Hypothalamus (tissue), 51 donors: ENCODE measurements around the gene AQP10.
"Not testable (repeated sequence)": the region's sequence is repeated elsewhere in the genome, so short reads cannot be mapped to it uniquely, and the experiment has no call there.

Source experiments
- DNase-seq, 51 donors: peaks; one replicate each; lab custom pipeline; 2025; lab: John Stamatoyannopoulos, UW

AQP10 gene

DNA sequence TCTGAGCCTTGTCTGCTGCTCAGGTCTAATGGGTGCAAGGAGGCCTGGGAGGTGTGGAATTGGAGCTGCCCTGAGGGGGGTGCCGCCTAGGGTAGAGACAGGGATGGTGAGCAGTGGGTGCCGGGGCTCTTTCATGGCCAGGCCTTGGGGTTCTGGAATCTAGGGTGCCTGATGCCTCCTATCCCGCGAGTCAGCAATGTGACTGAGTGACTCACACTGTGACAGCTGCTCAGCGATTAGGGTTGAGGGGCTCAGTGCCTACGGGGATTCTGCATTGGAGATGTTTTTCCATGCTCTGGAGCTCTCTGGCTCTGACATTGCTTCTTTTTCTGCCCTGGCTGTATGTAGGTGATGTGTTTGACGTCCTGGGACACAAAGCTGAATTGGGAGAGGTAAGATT is 21.2 kb downstream of the AQP10 start:
- DNase-seq, result peak in 1 of 51 donors; percentile 29

DNA sequence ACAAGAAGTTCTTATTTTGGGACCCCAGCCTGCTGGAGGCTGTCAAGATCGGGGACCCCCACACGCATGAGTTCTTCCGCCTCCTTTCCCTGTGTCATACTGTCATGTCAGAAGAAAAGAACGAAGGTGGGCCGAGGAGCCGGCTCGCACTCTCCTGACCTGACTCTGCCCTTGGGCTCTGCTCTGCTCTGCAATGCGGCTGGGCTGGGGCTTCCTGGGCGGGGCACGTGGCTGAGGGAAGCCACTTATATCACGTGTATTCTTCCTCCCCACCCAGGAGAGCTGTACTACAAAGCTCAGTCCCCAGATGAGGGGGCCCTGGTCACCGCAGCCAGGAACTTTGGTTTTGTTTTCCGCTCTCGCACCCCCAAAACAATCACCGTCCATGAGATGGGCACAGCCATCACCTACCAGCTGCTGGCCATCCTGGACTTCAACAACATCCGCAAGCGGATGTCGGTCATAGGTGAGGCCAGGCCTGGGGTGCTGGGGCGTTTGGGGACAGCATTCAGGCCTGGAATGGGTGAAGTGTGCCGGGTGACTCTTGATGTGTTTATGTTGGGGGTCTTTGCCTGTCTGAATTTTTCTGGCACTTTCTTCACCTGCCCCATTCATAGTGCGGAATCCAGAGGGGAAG is 22.1 kb downstream of the AQP10 start:
- no peak for DNase-seq

DNA sequence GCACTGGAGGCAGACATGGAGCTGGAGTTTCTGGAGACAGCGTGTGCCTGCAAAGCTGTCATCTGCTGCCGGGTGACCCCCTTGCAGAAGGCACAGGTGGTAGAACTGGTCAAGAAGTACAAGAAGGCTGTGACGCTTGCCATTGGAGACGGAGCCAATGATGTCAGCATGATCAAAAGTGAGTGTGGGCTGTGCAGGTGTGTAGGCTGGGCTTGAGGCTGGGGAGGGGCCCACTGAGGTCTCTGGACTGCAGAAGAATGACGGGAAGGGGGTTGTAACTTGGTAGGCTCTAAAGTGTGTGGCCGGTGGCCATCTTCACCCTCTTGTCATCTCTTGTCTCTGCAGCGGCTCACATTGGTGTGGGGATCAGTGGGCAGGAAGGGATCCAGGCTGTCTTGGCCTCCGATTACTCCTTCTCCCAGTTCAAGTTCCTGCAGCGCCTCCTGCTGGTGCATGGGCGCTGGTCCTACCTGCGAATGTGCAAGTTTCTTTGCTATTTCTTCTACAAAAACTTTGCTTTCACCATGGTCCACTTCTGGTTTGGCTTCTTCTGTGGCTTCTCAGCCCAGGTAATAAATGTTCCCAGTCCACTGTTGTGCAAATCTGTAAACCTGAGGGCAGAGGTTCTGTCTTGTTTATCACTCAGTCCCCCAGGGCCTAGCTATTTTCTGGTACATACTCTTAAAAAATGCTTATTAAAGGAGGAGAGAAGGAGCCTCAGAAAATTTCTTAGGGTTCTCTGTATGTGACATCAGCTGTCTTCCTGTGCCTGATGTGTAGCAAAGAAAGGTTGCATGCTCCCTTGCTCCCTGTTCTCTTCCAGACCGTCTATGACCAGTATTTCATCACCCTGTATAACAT is 24.3 kb downstream of the AQP10 start:
- DNase-seq, result peak in 2 of 51 donors; percentile 6 to 10

DNA sequence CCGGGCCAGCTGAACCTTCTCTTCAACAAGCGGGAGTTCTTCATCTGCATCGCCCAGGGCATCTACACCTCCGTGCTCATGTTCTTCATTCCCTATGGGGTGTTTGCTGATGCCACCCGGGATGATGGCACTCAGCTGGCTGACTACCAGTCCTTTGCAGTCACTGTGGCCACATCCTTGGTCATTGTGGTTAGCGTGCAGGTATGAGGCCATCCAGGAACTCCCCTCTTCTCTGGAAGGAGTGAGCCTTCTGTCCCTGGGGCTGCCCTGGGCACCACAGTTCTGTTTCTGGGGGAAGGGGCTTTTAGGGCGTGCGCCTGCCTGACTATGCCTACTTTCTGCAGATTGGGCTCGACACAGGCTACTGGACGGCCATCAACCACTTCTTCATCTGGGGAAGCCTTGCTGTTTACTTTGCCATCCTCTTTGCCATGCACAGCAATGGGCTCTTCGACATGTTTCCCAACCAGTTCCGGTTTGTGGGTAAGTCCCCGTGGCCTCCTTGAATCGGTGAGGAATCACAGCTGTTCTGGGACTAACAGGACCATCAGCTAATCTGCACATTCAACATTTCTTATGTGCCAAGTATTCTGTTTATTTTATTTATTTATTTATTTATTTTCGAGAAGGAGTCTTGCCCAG is 25.5 kb downstream of the AQP10 start:
- DNase-seq, result no peak

DNA sequence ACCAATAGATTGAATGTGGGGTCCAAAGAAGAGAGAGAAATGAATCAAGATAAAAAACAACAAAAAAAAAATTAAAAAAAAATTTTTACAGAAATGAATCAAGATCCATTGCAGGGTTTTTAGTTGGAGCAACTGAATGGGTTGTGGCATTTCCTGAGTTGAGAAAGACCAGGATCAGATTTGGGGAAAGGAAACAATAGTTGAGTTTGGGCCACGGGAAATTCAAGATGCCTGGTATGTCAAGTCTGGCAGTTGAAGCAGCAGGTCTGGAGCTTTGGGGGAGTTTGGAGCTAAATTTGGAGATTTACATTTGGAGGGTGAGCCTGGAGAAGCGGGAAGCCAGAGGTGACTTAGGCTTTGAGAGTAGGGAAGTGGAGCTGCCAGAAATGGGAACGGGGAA is 27.1 kb downstream of the AQP10 start:
- DNase-seq, result no peak

DNA sequence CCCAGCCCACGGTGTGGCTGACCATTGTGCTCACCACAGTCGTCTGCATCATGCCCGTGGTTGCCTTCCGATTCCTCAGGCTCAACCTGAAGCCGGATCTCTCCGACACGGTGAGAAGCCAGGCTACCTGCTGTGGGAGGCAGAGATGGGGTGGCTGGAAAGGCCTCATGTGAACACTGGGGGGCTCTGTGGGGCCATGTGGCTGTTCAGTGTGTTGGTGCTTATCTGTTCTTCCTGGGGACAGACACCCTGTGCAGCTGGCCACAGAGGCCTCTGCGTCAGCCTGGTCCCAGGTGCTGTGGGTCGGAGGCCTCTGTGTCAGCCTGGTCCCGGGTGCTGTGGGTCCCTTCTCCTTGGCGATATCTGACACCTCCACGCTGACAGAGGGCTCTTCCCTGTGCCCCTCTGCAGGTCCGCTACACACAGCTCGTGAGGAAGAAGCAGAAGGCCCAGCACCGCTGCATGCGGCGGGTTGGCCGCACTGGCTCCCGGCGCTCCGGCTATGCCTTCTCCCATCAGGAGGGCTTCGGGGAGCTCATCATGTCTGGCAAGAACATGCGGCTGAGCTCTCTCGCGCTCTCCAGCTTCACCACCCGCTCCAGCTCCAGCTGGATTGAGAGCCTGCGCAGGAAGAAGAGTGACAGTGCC is 27.7 kb downstream of the AQP10 start:
- no peak for DNase-seq

DNA sequence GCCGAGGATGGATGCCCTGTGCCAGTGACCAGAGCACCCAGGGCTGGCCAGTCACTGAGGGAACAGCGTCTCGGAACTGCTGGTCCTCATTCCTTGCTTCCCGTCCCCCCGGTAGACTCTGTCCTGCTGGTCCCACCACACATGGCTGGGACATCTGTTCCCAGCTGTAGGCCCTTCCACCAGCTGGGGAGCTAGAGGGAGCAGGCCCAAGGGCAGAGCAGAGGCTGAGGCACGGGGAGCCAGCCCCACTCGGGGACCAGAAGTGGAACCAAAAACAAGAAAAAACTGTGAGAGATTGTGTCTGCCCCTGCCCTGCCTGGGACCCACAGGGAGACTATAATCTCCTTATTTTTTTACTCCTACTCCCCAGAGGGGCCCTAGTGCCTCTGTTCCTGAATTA is 28.2 kb downstream of the AQP10 start:
- no peak for DNase-seq

DNA sequence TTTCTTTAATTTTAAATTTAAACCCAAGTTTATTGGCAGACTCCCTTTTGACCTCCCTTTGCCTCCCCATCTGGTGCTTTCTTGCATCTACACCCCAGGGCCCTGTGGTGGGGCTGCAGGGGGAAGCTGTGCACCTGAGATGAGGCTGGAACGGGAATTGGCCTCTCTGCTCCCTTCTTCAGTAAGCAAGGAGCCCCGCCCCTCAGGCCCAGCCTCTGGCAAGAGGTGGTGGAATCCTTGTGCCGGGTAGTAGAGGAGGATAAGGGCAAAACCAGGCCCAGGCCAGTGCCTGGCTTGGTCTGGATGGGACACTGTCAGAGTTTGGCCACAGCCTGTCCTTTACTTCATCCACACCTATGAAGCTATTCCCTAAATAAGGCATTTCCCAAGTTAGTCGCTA is 29.5 kb downstream of the AQP10 start:
- no peak for DNase-seq

DNA sequence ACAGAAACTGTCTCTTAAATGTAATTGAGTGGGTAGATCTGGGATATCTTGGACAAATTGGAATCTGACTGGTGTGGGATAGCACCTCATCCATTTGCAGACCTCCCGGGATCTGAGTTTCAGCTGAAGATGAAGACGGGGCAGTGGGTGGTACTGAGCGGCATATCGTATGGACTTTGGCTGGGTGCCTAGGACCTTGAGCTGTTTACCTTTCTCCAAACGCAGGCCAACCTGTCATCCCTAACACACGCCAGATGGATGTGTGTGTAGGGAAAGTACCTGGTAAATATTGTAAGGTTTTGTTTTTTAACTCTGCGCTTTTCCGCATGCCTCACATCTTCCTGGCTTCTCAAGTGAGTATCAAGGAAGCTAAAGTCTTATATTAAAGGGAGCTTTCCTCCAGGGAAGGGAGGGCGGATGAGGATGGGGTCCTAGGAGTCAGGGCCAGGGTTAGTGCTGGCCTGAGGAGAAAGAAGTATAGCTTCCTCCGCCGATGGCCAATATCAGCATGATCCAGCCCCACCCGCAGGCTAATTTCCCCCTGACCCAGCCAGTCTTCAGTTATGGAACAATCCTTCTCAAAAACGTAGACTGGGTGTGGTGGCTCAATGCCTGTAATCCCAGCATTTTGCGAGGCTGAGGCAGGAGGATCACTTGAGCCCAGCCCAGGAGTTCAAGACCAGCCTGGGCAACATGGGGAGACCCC is 30.6 kb downstream of the AQP10 start:
- no peak for DNase-seq

DNA sequence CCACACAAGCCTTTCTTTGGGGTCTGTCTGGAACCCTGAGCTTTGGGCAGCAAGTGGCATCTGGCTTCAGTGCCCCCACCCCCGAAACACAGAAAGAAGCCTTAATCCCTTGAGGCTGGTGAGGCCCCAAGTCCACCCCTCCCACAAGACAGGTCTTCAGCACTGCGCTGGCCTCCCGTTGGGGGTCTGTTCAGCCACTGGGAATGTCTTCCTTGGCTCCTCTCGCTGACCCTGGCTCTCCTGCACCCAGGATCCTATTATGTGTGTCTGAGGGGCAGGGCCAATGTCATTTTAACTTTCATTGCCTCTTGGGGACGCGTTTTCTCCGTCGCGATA is 31.3 kb downstream of the AQP10 start:
- no peak for DNase-seq

DNA sequence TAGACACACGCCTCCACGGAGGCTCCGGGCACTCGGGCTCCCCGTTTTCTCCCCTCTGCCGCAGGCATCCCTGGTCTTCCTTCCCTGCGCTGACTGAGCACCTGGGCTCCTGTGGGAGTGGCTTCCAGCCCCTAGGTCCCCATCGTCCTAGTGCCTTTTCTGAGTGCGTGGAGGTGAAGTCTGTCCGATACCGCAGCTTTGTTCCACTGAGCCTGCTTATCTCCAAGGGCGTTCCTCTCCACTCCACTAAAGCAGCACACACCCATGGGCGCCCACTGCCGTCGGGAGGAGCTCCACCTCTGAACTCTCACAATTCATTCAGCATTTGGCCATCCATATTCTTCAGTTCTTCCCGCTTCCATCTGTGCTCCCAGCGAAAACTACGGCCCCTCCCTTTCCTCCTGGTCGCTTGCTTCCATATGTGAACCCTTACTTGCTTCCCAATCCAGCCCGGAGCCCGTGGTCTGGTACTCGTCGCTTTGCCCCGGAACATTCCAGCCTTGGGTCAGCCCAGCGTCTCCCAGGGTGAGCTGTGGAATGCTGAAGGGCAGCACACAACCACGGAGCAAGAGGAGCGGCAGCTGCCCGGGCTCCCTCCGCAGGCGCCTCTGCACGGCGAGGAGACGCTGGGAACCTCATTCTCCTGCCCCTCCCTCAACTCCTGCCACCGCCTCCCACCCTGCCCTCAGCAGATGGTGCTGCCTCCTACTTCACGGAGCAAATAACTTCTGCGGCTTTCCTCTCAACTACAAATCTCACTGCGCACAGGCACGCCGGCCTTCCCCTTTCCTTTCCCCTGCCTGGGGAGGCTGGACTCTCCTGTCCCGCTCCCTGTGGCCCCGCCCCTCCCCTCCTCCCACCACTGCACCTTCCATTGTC is 31.9 kb downstream of the AQP10 start:
- peak in 19 of 51 donors; percentile 1 to 45 (median 25) for DNase-seq

DNA sequence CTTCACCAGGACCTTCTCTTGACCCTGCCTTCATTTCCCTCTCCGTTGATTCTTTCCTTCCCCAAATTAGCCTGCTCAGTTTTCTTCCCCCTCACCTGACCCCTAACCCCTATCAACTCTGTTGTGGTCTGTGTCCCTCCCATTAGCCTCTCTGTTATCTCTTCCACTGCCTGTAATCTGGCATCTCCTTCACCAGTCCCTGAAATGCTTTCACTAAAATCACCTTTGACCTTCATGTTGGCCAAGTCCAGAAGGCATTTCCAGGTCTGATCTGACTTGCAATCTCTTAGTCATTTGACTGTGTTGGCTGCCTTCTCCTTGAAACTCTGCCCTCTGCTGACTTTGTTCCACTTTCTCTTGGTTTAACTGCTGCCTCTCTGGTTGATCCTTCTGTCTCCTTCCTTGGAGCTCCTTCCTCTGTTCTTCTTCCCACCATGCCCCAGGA is 32.6 kb downstream of the AQP10 start:
- peak in 1 of 51 donors; percentile 9 for DNase-seq

DNA sequence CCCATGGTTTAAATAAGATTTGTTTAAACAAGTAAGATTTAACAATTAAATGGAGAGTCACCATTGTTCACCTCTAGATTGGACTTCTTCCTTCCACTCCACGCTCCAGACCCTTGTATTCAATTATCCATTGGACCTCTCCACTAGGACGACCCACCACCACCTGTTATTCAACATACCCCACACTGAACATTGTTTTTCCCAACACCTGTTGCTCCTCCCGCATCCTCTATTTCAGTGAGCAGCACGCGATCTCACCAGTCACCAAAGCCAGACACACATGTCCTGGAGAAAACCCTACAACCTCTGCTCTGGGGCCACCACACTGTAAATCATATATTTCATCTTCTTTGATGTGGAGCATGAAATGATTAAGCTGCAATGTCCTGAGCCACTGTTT is 33.1 kb downstream of the AQP10 start:
- no peak for DNase-seq

DNA sequence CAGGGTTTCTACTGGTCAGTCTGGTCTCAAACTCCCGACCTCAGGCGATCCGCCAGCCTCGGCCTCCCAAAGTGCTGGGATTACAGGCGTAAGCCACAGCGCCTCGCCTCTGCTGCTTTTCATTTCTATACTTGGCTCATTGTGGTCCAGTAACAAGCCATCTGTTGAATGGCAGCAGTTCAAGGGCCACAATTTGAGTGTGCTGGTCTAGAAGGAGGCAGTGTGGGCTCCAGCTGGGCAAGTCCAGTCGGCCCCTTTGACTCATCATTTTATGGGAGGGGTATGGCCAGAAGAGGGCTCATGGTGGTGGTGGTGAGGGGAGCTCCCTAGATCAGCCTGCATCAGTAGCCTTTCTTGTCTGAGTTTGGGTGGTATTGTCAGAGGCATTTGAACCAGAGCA is 37.6 kb downstream of the AQP10 start:
- DNase-seq, result no peak

DNA sequence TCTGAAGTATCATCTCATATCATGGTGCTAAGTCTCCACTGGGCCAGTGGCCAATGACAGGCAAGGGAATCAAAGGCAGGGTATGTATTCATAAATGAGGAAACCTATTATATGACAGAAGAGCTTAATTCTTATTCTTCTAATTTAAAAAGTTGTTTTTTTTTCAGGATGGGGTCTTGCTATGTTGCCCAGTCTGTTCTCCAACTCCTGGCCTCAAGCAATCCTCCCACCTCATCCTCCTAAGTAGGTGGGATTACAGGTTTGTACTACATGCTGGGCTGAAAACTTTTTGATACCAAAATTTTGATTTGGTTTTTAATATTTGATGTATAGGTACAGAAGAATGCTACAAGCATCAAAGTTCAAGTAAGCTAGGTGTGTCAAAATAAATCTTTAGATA is 39.4 kb downstream of the AQP10 start:
- no peak for DNase-seq

DNA sequence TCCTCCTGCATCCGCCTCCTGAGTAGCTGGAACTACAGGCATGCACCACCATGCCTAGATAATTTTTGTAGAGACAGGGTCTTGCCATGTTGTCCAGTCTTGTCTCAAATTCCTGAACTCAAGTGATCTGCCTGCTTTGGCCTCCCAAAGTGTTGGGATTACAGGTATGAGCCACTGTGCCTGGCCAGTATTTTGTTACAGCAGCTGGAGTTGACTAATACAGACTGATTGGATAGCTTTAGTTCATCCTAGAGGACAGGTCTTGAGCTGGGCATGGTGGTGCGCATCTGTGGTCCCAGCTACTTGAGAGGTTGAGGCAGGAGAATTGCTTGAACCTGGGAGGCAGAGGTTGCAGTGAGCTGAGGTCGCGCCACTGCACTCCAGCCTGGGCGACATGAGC is 40.0 kb downstream of the AQP10 start:
- DNase-seq, result not testable (repeated sequence)

DNA sequence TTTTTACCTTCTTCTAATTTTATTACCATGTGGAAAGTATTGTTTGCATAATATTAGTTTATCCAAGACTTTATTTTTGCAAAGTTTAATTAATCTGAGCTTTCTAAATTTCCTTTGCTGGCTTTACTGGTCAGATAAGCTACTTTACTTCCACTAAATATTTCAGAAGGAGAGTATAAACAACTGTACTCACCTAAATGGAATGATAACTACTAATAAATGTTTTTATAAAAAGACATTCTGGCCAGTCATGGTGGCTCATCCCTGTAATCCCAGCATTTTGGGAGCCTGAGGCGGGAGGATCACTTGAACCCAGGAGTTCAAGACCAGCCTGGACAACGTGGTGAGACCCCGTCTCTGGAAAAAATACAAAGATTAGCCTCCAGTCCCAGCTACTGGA is 40.5 kb downstream of the AQP10 start:
- DNase-seq, result no peak

DNA sequence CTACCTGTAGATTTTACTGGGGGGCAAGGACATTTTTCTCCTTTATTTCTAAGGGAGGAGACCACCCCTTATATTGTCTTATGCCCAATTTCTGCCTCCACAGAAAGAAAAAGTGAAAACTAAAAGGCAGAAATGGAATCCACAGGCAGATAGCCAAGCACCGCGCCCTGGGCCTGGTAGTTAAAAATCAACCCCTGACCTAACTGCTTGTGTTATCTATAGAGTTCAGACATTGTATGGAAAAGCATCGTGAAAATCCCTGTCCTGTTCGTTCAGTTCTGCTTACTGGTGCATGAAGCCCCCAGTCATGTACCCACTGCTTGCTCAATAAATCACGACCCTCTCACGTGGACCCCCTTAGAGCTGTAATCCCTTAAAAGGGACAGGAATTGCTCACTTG is 50.5 kb downstream of the AQP10 start:
- DNase-seq, result no peak

DNA sequence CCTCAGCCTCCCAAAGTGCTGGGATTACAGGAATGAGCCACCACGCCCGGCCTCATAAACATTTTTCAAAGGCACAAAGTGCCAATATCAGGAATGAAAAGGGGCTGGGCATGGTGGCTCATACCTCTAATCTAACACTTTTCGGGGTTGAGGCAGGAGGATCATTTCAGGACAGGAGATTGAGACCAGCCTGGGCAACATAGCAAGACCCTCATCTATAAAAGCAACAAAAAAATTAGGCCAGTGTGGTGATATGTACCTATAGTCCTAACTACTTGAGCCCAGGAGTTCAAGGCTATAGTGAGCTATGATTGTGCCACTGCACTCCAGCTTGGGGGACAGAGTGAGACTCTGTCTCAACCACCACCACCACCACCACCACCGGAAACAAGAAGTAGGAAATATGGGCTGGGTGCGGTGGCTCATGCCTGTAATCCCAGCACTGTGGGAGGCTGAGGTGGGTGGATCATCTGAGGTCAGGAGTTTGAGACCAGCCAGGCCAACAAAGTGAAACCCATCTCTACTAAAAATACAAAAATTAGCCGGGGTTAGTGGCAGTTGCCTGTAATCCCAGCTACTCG is 53.0 kb downstream of the AQP10 start:
- not testable (repeated sequence) for DNase-seq
